MCF 10A (cell line): Measurements from ENCODE around the gene GFM1. TPM values are rescaled to one million over a fixed set of nuclear protein-coding genes. Genes with fewer than 3 reads are reported as not detected.

Experiments
- BruUV-seq: library from RNA; stranded (reverse); fragments of 400-500 nt; replicated peaks from 2 replicates; lab custom pipeline; 2021; lab: Mats Ljungman, UMichigan
- CTCF ChIA-PET: fragments of 300-600 bp; sonication (Branson Sonifier 250); formaldehyde crosslinking; extraction: SDS; loops from one replicate; lab custom pipeline; 2021; ENCODE audit warnings: antibody characterized with exemption, inconsistent platforms; lab: Yijun Ruan, JAX
- POLR2A ChIA-PET: fragments of 300-600, 350-650 bp; sonication (Branson Sonifier 250); formaldehyde crosslinking; extraction: SDS; loops from one replicate; lab custom pipeline; 2020; ENCODE audit warnings: antibody characterized with exemption, inconsistent platforms; lab: Yijun Ruan, JAX
- DNase-seq: peaks from one replicate; pipeline ENCODE4 v3.0.0-alpha.2; 2018; ENCODE audit not compliant: unreplicated experiment
- H3K27ac Mint-ChIP-seq: one replicate; pipeline ENCODE4 v1.8.0; 2022; ENCODE audit warnings: mild to moderate bottlenecking, low read depth, mixed read lengths; ENCODE audit not compliant: unreplicated experiment
- H3K27me3 Mint-ChIP-seq: one replicate; pipeline ENCODE4 v1.8.0; 2022; ENCODE audit warnings: mixed read lengths; ENCODE audit not compliant: insufficient read depth, unreplicated experiment
- H3K36me3 Mint-ChIP-seq: one replicate; pipeline ENCODE4 v1.8.0; 2022; ENCODE audit warnings: mild to moderate bottlenecking, moderate library complexity, mixed read lengths; ENCODE audit not compliant: insufficient read depth, unreplicated experiment
- H3K4me1 Mint-ChIP-seq: one replicate; pipeline ENCODE4 v1.8.0; 2022; ENCODE audit warnings: mixed read lengths; ENCODE audit not compliant: insufficient read depth, unreplicated experiment
- H3K4me3 Mint-ChIP-seq: one replicate; pipeline ENCODE4 v1.8.0; 2022; ENCODE audit warnings: mild to moderate bottlenecking, moderate library complexity, mixed read lengths; ENCODE audit not compliant: unreplicated experiment
- H3K9me3 Mint-ChIP-seq: one replicate; pipeline ENCODE4 v1.8.0; 2022; ENCODE audit warnings: mixed read lengths; ENCODE audit not compliant: unreplicated experiment
- CTCF ChIP-seq: fragments of 200-600 bp; IDR thresholded peaks from one replicate; pipeline ENCODE4 v1.8.0; 2022; ENCODE audit warnings: antibody characterized with exemption, mild to moderate bottlenecking; ENCODE audit not compliant: unreplicated experiment
- intact Hi-C: fragments of 100-400 bp; cut with micrococcal nuclease; formaldehyde crosslinking; loops from 2 replicates; pipeline ENCODE4 v1.14.1; 2022
- total RNA-seq: library from RNA; stranded (reverse); gene quantifications from 2 replicates; pipeline ENCODE4 v1.2.3, GENCODE V29; 2022

The GFM1 gene
- total RNA-seq, 1 experiment from 2014 or later, result 53.9 TPM

- Mint-ChIP-seq H3K27me3 (no peaks in the 10 kb centered on the region), H3K4me3 (peak within 1 kb of the TSS; percentile 64), H3K9me3 (no peaks in the 10 kb centered on the region), H3K36me3 (no peaks in the 10 kb centered on the region), H3K4me1 (no peaks in the 10 kb centered on the region), H3K27ac (no peak within 1 kb of the TSS)
- intact Hi-C loops, result no loop called here
- CTCF ChIA-PET, result interaction anchor here (7.2 kb wide), 1 partner anchor 58 kb away, joined by 238 read pairs; no protein-coding TSS in a partner anchor
- BruUV-seq, result no TSS peak
- POLR2A ChIA-PET, result no interaction called here
- DNase-seq, result peak; percentile 50
- TF ChIP-seq CTCF, result no peak
These were observed 87.9 kb downstream of the GFM1 start, which contains the start of gene RARRES1 for GRCh38 chr3:158731938-158732855. RARRES1 (minus strand) TSS chr3:158732457; CDS start chr3:158732415, 42 bp downstream.

GRCh38 chr3:158732856-158733200 is 88.5 kb downstream of the GFM1 start:
- H3K4me1 Mint-ChIP-seq, result no peaks in the 10 kb centered on the region
- no peak for TF ChIP-seq CTCF
- CTCF ChIA-PET, result no interaction called here
- intact Hi-C loops, result no loop called here
- H3K4me3 Mint-ChIP-seq, result peak overlapping the region; percentile 64
- DNase-seq, result no peak
- H3K36me3 Mint-ChIP-seq, result no peaks in the 10 kb centered on the region
- H3K27me3 Mint-ChIP-seq, result no peaks in the 10 kb centered on the region
- H3K27ac Mint-ChIP-seq, result no peak overlapping the region
- POLR2A ChIA-PET, result no interaction called here
- BruUV-seq, result no TSS peak
- no peaks in the 10 kb centered on the region for H3K9me3 Mint-ChIP-seq

- ChIA-PET POLR2A (no interaction called here), CTCF (no interaction called here)
- Mint-ChIP-seq H3K4me1 (no peaks in the 10 kb centered on the region), H3K36me3 (no peaks in the 10 kb centered on the region), H3K27ac (no peak overlapping the region), H3K9me3 (no peaks in the 10 kb centered on the region), H3K27me3 (no peaks in the 10 kb centered on the region), H3K4me3 (no peak overlapping the region)
- BruUV-seq, result no TSS peak
- no peak for DNase-seq
- no peak for TF ChIP-seq CTCF
- intact Hi-C loops, result no loop called here
These were observed 89.3 kb downstream of the GFM1 start for GRCh38 chr3:158733656-158734055.

- Mint-ChIP-seq H3K4me1 (no peaks in the 10 kb centered on the region), H3K27me3 (no peaks in the 10 kb centered on the region), H3K27ac (no peak overlapping the region), H3K9me3 (no peaks in the 10 kb centered on the region), H3K4me3 (no peak overlapping the region), H3K36me3 (no peaks in the 10 kb centered on the region)
- TF ChIP-seq CTCF, result no peak
- intact Hi-C loops, result no loop called here
- POLR2A ChIA-PET, result no interaction called here
- CTCF ChIA-PET, result interaction anchor here (0.6 to 4.0 kb wide), 4 partner anchors 8 to 535 kb away, joined by 3 to 23 read pairs (median 6); no protein-coding TSS in a partner anchor
- BruUV-seq, result no TSS peak
- no peak for DNase-seq
These were observed 91.1 kb downstream of the GFM1 start for GRCh38 chr3:158735296-158736033.
